NCI-H446 treated with DMSO at 0.1 percent for 48 hours (cell line): ENCODE results near the gene CAPN9.
A peak's percentile ranks its signal among the peaks of the same experiment; 100 is the strongest.

Experiments
- DNase-seq: peaks from one replicate; lab custom pipeline; 2025; lab: John Stamatoyannopoulos, UW

CAPN9 gene

GRCh38 chr1:230796626-230797025 is 49.4 kb downstream of the CAPN9 start:
- DNase-seq, result no peak

GRCh38 chr1:230797376-230797920 is 50.3 kb downstream of the CAPN9 start:
- no peak for DNase-seq

DNA sequence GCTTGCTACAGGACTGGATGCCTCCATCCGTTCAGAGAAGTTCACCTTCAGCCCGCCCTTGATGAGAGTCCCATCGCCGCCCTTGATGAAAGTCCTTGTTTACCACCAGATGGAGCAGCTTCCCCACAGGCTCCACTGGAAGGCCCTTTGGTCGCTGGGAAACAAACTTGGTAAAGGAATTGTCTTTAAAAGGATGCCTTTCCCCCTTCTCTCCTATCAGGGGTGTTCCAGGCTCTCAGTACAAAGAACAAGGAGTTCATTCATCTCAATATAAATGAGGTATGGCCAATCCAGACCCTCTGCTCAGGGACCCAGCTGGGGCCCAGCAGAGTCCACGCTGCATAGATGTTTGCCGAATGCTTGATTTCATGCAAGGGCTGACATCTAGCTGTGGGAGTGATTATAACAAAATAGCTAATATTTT is 50.8 kb downstream of the CAPN9 start:
- DNase-seq, result peak; percentile 41

- no peak for DNase-seq
Measured at GRCh38 chr1:230798491-230798890, 51.3 kb downstream of the CAPN9 start.

DNA sequence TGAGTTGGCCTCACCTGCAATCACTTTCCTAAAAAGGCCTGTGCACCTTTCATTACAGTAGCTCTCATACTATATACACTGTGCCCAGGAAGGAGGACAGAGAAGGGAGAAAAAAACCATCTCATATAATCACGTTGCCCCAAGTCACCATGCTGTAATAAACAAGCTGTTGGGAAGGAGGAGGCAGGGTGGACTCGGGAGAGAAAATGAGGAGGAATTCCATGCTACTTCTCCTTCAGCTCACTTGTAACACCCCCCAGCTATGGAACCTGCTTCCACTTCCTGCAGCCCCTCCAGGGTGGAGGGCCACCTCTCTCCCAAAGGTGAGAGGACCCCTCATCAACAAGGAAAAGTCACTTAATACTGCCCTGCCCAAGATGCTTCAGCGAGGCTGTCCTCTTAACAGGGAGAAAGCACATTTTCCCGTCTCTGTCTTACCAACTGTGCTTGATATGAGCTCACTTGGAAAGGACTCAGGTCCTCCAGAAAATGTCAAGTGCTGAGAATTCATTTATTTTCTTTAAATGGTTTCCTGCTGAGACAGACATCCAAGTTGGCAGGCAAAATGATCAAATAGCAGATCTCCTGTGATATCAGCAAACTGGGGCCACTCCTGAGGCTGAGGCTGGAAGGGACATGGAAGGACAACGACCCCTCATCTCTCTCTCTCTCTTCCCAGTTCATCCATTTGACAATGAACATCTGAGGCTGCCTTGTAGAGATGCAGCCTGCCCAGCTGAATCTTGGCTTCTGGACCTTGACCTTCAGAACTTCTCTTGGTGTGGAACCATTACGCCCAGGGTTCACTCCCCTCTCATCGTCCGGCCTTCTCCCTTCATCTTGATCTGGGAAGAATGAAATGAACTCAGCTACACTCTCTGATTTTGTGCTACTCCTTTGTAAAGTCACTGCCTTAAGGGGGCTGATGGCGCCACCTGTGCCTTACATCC is 54.0 kb downstream of the CAPN9 start:
- DNase-seq, result no peak

DNA sequence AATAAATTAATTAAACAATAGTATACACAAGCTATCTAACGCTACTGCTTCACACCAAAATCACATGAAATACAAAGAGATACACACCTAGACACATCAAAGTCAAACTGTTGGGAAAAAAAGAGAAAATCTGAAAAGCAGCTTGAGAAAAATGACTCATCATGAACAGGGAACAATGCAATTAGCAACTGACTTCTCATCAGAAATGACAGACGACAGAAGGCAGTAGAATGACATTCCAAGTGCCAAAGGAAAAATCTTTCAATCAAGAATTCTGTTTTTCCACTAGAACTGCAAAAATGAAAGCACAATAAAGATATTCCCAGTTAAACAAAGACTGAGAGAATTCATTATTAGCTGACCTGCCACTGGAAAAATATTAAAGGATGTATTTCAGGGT is 57.2 kb downstream of the CAPN9 start:
- DNase-seq, result no peak

DNA sequence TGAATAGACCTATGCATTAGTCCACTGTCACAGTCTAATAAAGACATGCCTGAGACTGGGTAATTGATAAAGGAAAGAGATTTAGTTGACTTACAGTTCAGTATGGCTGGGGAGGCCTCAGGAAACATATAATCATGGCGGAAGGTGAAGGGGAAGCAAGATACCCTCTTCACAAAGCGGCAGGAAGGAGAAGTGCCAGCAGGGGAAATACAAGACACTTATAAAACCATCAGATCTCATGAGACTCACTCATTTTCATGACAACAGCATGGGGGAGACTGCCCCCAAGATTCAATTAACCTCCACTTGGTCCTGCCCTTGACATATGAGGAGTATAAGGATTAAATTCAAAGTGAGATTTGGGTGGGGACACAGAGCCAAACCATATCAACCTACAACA is 59.4 kb downstream of the CAPN9 start:
- DNase-seq, result no peak

GRCh38 chr1:230807029-230807428 is 59.8 kb downstream of the CAPN9 start:
- peak; percentile 69 for DNase-seq

DNA sequence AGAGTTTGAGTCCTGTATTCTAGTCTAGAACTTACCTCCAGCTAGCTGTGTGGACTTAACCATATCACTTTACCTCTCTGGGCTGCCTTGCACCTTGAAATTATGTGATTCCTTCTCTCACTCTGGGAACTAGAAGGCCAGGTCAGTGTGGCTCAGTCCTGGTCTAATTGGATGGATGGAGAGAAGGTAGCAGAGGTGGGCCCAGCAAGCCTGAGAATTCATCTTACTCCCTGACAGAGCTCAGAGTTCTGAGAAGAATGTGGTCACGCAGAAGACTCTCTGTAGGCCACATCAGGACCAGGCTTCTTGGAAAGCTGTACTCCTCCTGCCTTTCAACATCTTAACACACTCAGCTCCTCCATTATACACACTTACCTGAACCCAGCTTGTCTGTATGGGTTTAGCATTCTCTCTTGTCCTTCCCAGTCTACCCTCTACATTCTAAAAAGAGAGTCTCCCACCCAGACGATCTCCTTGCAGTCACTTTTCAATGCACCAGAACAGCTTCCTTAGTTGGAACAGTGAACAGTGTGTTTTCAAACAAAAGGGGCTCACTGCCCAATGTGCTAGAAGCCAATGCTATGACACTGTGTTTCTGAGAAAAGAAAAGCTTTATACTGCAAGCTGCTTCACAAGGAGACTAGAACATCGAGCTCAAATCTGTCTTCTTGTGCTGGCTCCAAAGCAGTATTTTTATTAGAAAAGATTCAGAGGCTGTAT is 60.5 kb downstream of the CAPN9 start:
- no peak for DNase-seq

GRCh38 chr1:230808281-230808872 is 61.2 kb downstream of the CAPN9 start:
- no peak for DNase-seq

GRCh38 chr1:230809256-230809990 is 62.2 kb downstream of the CAPN9 start:
- no peak for DNase-seq

DNA sequence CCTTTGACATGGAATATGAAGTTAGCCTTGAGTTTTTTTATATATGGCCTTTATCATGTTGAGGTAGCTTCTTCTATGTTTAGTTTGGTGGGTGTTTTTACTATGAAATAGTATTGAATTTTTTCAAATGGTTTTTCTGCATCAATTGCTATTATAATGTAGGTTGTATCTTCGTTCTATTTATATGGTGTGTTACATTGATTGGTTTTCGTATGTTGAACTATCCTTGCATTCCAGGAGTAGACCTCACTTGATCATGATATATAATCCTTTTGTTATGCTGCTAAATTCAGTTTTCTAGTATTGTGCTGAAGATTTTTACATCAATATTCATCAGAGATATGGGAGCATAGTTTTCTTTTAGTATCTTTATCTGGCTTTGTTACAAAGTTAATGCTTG is 65.4 kb downstream of the CAPN9 start:
- no peak for DNase-seq

DNA sequence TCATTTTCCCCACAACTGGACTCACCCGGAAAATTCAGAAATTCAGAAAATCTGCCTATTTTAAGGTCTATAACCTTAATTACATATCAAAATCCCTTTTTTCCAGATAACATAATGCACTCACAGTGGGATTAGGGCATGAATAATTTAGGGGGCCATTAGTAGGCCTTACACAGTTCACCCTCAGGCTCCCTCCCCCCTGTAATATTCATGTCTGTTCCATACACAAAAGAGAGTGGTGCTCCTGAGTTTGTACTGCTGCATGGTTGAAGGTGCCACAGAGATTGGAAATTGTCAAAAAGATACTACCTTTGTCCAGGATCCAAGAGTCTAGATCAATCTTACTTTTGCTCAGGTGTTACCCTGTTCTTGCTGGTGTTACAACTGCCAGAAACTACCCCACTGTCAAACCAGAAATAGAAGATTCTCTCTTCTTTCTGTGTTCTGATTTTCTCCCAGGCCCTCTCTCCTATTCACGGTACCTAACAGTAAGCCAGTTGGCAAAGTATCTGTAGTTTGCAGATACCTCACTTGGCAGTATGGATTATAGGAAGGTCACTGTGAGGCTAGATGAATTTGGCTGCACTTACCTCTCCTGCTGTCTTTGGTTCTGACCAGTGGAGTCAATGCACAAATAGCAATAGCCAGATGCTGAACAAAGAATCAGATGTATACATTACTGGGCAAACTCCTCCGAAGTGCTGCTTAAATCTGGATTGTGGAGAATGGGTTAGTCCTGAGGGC is 67.9 kb downstream of the CAPN9 start:
- no peak for DNase-seq

DNA sequence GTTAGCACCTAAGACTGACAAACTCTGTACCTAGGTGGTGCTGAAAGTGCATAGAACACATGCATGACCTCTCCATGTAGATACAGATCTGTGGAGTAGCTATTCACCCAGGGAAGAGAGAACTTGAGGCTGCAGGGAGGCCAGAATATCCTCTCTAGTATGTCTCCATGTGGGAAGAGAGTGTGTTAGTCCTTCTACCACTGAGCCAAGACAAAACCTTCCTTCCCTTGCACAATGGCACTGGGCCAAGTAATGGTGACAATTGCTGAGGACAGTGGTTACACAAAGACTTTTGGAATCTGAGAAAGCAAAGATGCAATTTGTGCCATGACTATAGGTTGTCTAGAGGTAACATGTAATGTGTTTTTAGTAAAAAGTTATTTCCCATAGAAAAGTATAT is 68.8 kb downstream of the CAPN9 start:
- DNase-seq, result no peak

GRCh38 chr1:230818367-230818766 is 71.2 kb downstream of the CAPN9 start:
- no peak for DNase-seq

- no peak for DNase-seq
Measured at GRCh38 chr1:230818901-230819300, 71.7 kb downstream of the CAPN9 start.

GRCh38 chr1:230819976-230820375 is 72.8 kb downstream of the CAPN9 start:
- DNase-seq, result no peak

GRCh38 chr1:230820568-230820967 is 73.4 kb downstream of the CAPN9 start:
- DNase-seq, result no peak

DNA sequence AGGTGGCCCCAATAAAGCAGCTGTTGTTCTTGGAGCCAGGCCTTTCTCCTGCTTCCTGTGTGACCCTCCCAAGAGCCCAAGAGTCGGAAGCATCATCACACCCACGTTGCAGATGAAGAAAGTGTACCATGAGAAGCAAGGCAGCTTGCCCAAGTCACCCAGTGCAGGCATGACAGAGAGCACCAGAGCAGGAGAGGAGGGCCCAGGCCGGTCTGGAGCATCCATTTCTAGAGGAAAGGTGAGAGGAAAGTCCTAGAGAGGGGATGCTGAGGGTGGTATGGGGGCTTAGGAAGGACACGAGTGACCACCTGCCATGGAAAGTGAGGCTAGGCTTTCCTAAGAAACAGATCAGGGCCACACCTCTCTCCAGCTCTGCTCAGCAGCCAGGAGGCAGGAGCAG is 74.2 kb downstream of the CAPN9 start:
- no peak for DNase-seq

DNA sequence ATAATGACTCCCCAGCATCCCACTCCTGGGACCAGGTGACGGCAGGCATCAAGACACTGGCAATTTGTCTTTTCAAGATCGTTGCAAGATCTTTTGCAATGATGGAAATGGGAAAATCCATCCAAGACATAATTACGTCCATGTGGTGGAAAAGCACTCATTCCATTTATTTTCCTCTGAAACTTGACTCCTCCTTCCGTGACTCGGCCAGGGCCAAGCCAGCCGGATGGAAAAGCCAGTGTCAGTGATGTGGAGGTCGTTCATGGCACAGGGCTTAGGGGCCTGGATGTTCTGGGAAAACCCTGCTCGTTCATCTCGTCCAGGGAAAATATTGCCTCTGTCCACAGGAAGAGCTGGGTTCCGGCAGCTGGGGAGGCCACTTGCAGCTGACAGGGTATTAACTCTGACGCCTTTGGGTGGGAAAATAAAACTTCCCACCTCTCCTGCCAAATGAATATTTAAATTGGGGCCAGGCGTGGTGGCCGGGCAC is 74.9 kb downstream of the CAPN9 start:
- DNase-seq, result no peak

GRCh38 chr1:230823426-230823825 is 76.2 kb downstream of the CAPN9 start:
- DNase-seq, result no peak
